Heart right ventricle (tissue), 16 donors: Measurements from ENCODE around the gene BMERB1. TPM values are rescaled to one million over a fixed set of nuclear protein-coding genes. Genes with fewer than 3 reads are reported as not detected.

Experiments used
- ATAC-seq, 8 donors: fragments of 200-7000 bp; cut with Tn5 transposase; one replicate each; pipeline ENCODE4 v1.9.1; 2020; ENCODE audit warnings: mild to moderate bottlenecking in 8 of 8, moderate library complexity in 8 of 8, moderate number of reproducible peaks in 1 of 8
- DNase-seq, 2 donors: peaks; one replicate each; pipeline ENCODE4 v3.0.0-alpha.2; 2020
- H3K27ac ChIP-seq, 10 donors: fragments of 200-600 bp; sonication (generic) in 2 of 10; one replicate each; pipeline versions ENCODE4 v1.5.0 to v1.8.0; 2020 to 2022; ENCODE audit warnings: mild to moderate bottlenecking in 3 of 10
- H3K27me3 ChIP-seq, 7 donors: fragments of 200-600 bp; one replicate each; pipeline ENCODE4 v1.8.0; 2021 to 2022; ENCODE audit warnings: mild to moderate bottlenecking in 2 of 7
- H3K36me3 ChIP-seq, 9 donors: fragments of 200-600 bp; sonication (generic) in 1 of 9; one replicate each; pipeline versions ENCODE4 v1.5.0 to v1.8.0; 2020 to 2022; ENCODE audit warnings: mild to moderate bottlenecking in 2 of 9
- H3K4me1 ChIP-seq, 9 donors: fragments of 200-600 bp; sonication (generic) in 1 of 9; one replicate each; pipeline versions ENCODE4 v1.5.0 to v1.8.0; 2020 to 2022; ENCODE audit warnings: mild to moderate bottlenecking in 4 of 9
- H3K4me3 ChIP-seq, 10 donors: fragments of 200-600 bp; sonication (generic) in 2 of 10; one replicate each; pipeline versions ENCODE4 v1.5.0 to v1.8.0; 2020 to 2022; ENCODE audit warnings: mild to moderate bottlenecking in 7 of 10, moderate library complexity in 2 of 10
- H3K9me3 ChIP-seq, 11 donors: fragments of 200-600 bp in 10 of 11; sonication (generic) in 2 of 11; one replicate each; pipeline versions ENCODE4 v1.5.0 to v1.8.0; 2013 to 2022; ENCODE audit warnings: mild to moderate bottlenecking in 2 of 11, control low read depth in 1 of 11, moderate library complexity in 1 of 11
- CTCF ChIP-seq, 9 donors: fragments of 200-600 bp; sonication (generic) in 2 of 9; IDR thresholded peaks; one replicate each; pipeline versions ENCODE4 v1.5.0 to v1.8.0; 2021 to 2022; ENCODE audit warnings: antibody characterized with exemption in 9 of 9, mild to moderate bottlenecking in 5 of 9, moderate library complexity in 1 of 9
- WGBS, 2 donors: extraction: QIAGEN DNeasy Blood & Tissue Kit; methylation state at CpG; one replicate each; pipeline ENCODE4 v1.1.7; 2013; ENCODE audit warnings: inconsistent platforms in 1 of 2; 5-methylcytosine and 5-hydroxymethylcytosine counted together
- intact Hi-C, 10 donors: fragments of 100-400 bp; cut with DNase I; formaldehyde crosslinking; loops; one replicate each; pipeline versions ENCODE4 v1.11.1 to v1.14.2; 2022
- polyA plus RNA-seq, 2 donors: library from polyadenylated mRNA; stranded (reverse); fragments of 200-250 nt; gene quantifications; one replicate each; pipeline ENCODE4 v1.2.3, GENCODE V29; 2013
- total RNA-seq, 10 donors: library from RNA; stranded (reverse); fragmentation: NEBNext Ultra II Directional in 3 of 10; extraction: Animal tissue kit (Norgen Biotek cat#: 25700) in 3 of 10; gene quantifications; one replicate each; pipeline versions ENCODE4 v1.2.1 to v1.2.4, GENCODE V29; 2021 to 2023
- donor health status: Arrhythmogenic right ventricular cardiomyopathy.
- donor health status: ischemic (EF 13 %, LVEDD 7.1; RV severe dilation, severe dysfunction).
- donor health status: healthy with polysubstance abuse.
- donor health status: DM: no; HTN: yes; CAD: no.
- donor health status: DM: no; HTN: no; CAD: no.
- donor health status: ischemic (EF 25% LVEDD 6.9; RV normal size, moderate dysfunction).
- donor health status: ischemic (EF 25% LVEDD 5.7; RV mildly dilated, moderate dysfunction).
- donor health status: healthy.
- donor health status: DM: yes; HTN: yes; CAD: no.
- donor health status: Ischemic cardiomyopathy.
- donor health status: ischemic (EF 35%, LVEDD 5.7; RV mildly dilated, moderate dysfunction).
- donor health status: nonischemic (EF 11% LVEDD 7.7; RV severe dilation, severe dysfunction).
- donor health status: DM: yes; HTN: yes; CAD: no.
- donor health status: PGD.
- donor health status: ischemic (EF 29% LVEDD 5.4; RV normal size, mild dysfunction).
- donor health status: nonischemic (EF 23%, LVEDD 6.1; RV moderate dilation, normal function).

The BMERB1 gene
- total and polyA plus RNA-seq, 12 donors, result 16.5 to 121 (median 78.9) TPM

GRCh38 chr16:15457400-15457799 lies 23.0 kb downstream of the BMERB1 start:
- Histone ChIP-seq H3K27ac (no peak overlapping the region), H3K36me3 (no peaks in the 10 kb centered on the region), H3K27me3 (no peaks in the 10 kb centered on the region), H3K4me1 (no peaks in the 10 kb centered on the region), H3K4me3 (no peak overlapping the region), H3K9me3 (no peaks in the 10 kb centered on the region)
- TF ChIP-seq CTCF (IDR thresholded peaks at IDR 0.05), result no peak
- intact Hi-C loops, result no loop called here
- ATAC-seq (no peak), DNase-seq (no peak)
- WGBS, 2 donors, result 94 to 96% methylated on average over 3 of the region's 3 CpGs

GRCh38 chr16:15457958-15458357 lies 23.6 kb downstream of the BMERB1 start:
- intact Hi-C loops, result no loop called here
- no peak overlapping the region for H3K27ac ChIP-seq
- no peak for ATAC-seq

GRCh38 chr16:15459791-15460190 lies 25.4 kb downstream of the BMERB1 start:
- DNase-seq (no peak), ATAC-seq (no peak)
- Histone ChIP-seq H3K27me3 (no peaks in the 10 kb centered on the region), H3K4me1 (no peaks in the 10 kb centered on the region), H3K27ac (no peak overlapping the region), H3K4me3 (no peak overlapping the region), H3K36me3 (no peaks in the 10 kb centered on the region), H3K9me3 (no peaks in the 10 kb centered on the region)
- TF ChIP-seq CTCF (IDR thresholded peaks at IDR 0.05), result no peak
- WGBS, 2 donors, result 92 to 94% methylated on average over 1 of the region's 1 CpG
- intact Hi-C loops, result loop anchor here in 1 of 10 donors (10.0 kb wide), 1 partner anchor 85 kb away; no protein-coding TSS in a partner anchor

More at GRCh38 chr16:15457958-15458357, 23.6 kb downstream of the BMERB1 start:
- TF ChIP-seq CTCF (IDR thresholded peaks at IDR 0.05), result no peak
- WGBS, 2 donors, result 55 to 57% methylated on average over 4 of the region's 4 CpGs
- Histone ChIP-seq H3K4me3 (no peak overlapping the region), H3K9me3 (no peaks in the 10 kb centered on the region), H3K4me1 (no peaks in the 10 kb centered on the region), H3K27me3 (no peaks in the 10 kb centered on the region), H3K36me3 (no peaks in the 10 kb centered on the region)
- DNase-seq, result no peak

- Histone ChIP-seq H3K27me3 (no peaks in the 10 kb centered on the region), H3K4me3 (no peak overlapping the region), H3K27ac (no peak overlapping the region), H3K4me1 (no peaks in the 10 kb centered on the region), H3K36me3 (no peaks in the 10 kb centered on the region), H3K9me3 (no peaks in the 10 kb centered on the region)
- intact Hi-C loops, result loop anchor here in 1 of 10 donors (10.0 kb wide), 1 partner anchor 84 kb away; no protein-coding TSS in a partner anchor
- 77 to 82% methylated on average over 3 of the region's 3 CpGs for WGBS, 2 donors
- ATAC-seq, result no peak
- DNase-seq, result no peak
- TF ChIP-seq CTCF (IDR thresholded peaks at IDR 0.05), result no peak
Measured at GRCh38 chr16:15460601-15461000, 26.2 kb downstream of the BMERB1 start.
